Testis (tissue), 3 donors: Measurements from ENCODE around the gene OR4K2. TPM values are rescaled to one million over a fixed set of nuclear protein-coding genes. Genes with fewer than 3 reads are reported as not detected.

ENCODE experiments used
- DNase-seq: peaks from one replicate; pipeline ENCODE4 v3.0.0-alpha.2; 2019
- H3K27ac ChIP-seq, 2 donors: fragments of 200-600 bp; sonication (generic); one replicate each; pipeline ENCODE4 v1.5.1; 2019
- H3K27me3 ChIP-seq: fragments of 200-600 bp; sonication (generic); one replicate; pipeline ENCODE4 v1.5.1; 2019
- H3K36me3 ChIP-seq: fragments of 200-600 bp; sonication (generic); one replicate; pipeline ENCODE4 v1.5.1; 2017; ENCODE audit warnings: low read depth; ENCODE audit errors: missing control alignments
- H3K4me1 ChIP-seq: fragments of 200-600 bp; sonication (generic); one replicate; pipeline ENCODE4 v1.5.1; 2019
- H3K4me3 ChIP-seq, 2 donors: fragments of 200-600 bp; sonication (generic); one replicate each; pipeline ENCODE4 v1.5.1; 2017 to 2019
- H3K9me3 ChIP-seq: fragments of 200-600 bp; sonication (generic); one replicate; pipeline ENCODE4 v1.5.1; 2017
- CTCF ChIP-seq, 3 experiments: fragments of 450-650 bp in 2 of 3; fragments of 200-600 bp in 1 of 3; sonication (generic) in 1 of 3; IDR thresholded peaks; one replicate each; pipeline ENCODE4 v1.5.1; 2016 to 2019; ENCODE audit warnings: antibody characterized with exemption in 3 of 3, mild to moderate bottlenecking in 2 of 3, moderate library complexity in 1 of 3
- POLR2A ChIP-seq: fragments of 450-650 bp; IDR thresholded peaks from one replicate; pipeline ENCODE4 v1.6.1; 2017; ENCODE audit warnings: antibody characterized with exemption, mild to moderate bottlenecking, moderate library complexity
- WGBS, 2 donors: methylation state at CpG; one replicate each; pipeline ENCODE4 v1.1.5; 2018; 5-methylcytosine and 5-hydroxymethylcytosine counted together
- intact Hi-C: fragments of 100-400 bp; cut with DNase I; formaldehyde crosslinking; loops from one replicate; pipeline ENCODE4 v1.15.1; 2023; ENCODE audit warnings: low total_unique reads
- polyA plus RNA-seq: library from polyadenylated mRNA; stranded (reverse); fragments of 350-450 nt; fragmentation: Illumina TruSeq; extraction: RNeasy Lipid Tissue Mini Kit (QIAGEN cat#74804); gene quantifications from one replicate; pipeline ENCODE4 v1.2.3, GENCODE V29; 2014; ENCODE audit warnings: low read depth, low replicate concordance; ENCODE audit not compliant: insufficient read depth
- total RNA-seq, 2 donors: library from RNA; depleted of rRNA; stranded (reverse); fragments of >200 nt; gene quantifications; one replicate each; pipeline ENCODE4 v1.2.3, GENCODE V29; 2016

OR4K2 gene
- total and polyA plus RNA-seq, 3 donors from 2014 or later: 0.12 TPM; not detected in 2

- intact Hi-C loops: no loop called here
- no peak for DNase-seq
- TF ChIP-seq POLR2A (no peak), CTCF (IDR thresholded peaks at IDR 0.05) (no peak)
- Histone ChIP-seq H3K4me3 (no peak overlapping the region), H3K36me3 (no peaks in the 10 kb centered on the region), H3K9me3 (no peaks in the 10 kb centered on the region), H3K27ac (no peak overlapping the region), H3K4me1 (no peaks in the 10 kb centered on the region), H3K27me3 (no peaks in the 10 kb centered on the region)
- WGBS, 2 donors: 70 to 75% methylated on average over 3 of the region's 3 CpGs
Measured at GRCh38 chr14:19900999-19901398, 26.1 kb downstream of the OR4K2 start.

DNA sequence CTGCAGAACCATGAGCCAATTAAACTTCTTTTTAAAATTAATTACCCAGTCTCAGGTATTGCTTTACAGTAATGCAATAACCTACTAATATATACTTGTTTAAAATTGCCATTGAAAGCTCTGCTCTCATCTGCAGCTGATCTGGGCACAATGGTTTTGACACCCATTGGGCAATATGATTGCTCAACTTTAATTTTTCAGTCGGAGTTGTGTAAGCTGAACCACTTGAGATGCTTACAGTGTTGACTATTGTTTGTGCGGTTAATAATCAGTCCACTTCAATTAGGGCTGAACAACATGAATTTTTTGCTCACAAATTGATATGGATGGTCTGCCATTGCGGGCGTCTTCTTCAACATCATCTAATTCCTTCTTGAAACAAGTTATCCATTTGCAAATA is 27.5 kb downstream of the OR4K2 start:
- H3K36me3 ChIP-seq: no peaks in the 10 kb centered on the region
- no peak overlapping the region for H3K27ac ChIP-seq
- H3K4me1 ChIP-seq: no peaks in the 10 kb centered on the region
- intact Hi-C loops: no loop called here
- no peaks in the 10 kb centered on the region for H3K9me3 ChIP-seq
- 80 to 86% methylated on average over 4 of the region's 4 CpGs for WGBS, 2 donors
- H3K27me3 ChIP-seq: no peaks in the 10 kb centered on the region
- no peak for DNase-seq
- H3K4me3 ChIP-seq: no peak overlapping the region
- TF ChIP-seq POLR2A: no peak

- no peak overlapping the region for H3K27ac ChIP-seq
- no peak for DNase-seq
- H3K27me3 ChIP-seq: no peaks in the 10 kb centered on the region
- H3K4me3 ChIP-seq: no peak overlapping the region
- no peak for TF ChIP-seq CTCF (IDR thresholded peaks at IDR 0.05)
- no peak for TF ChIP-seq POLR2A
- no peaks in the 10 kb centered on the region for H3K4me1 ChIP-seq
- H3K9me3 ChIP-seq: no peaks in the 10 kb centered on the region
- intact Hi-C loops: no loop called here
- no peaks in the 10 kb centered on the region for H3K36me3 ChIP-seq
Measured at GRCh38 chr14:19906665-19907064, 31.7 kb downstream of the OR4K2 start.

- intact Hi-C loops: no loop called here
- H3K36me3 ChIP-seq: no peaks in the 10 kb centered on the region
- TF ChIP-seq CTCF (IDR thresholded peaks at IDR 0.05) (no peak), POLR2A (no peak)
- H3K9me3 ChIP-seq: no peaks in the 10 kb centered on the region
- no peak overlapping the region for H3K27ac ChIP-seq
- WGBS, 2 donors: 49 to 77% methylated on average over 3 of the region's 3 CpGs
- no peaks in the 10 kb centered on the region for H3K4me1 ChIP-seq
- H3K27me3 ChIP-seq: no peaks in the 10 kb centered on the region
- no peak for DNase-seq
- H3K4me3 ChIP-seq: no peak overlapping the region
Measured at GRCh38 chr14:19911114-19911513, 36.2 kb downstream of the OR4K2 start.

GRCh38 chr14:19917243-19917642 is 42.3 kb downstream of the OR4K2 start:
- Histone ChIP-seq H3K36me3 (no peaks in the 10 kb centered on the region), H3K27me3 (no peaks in the 10 kb centered on the region), H3K27ac (no peak overlapping the region), H3K9me3 (no peaks in the 10 kb centered on the region), H3K4me1 (no peaks in the 10 kb centered on the region), H3K4me3 (no peak overlapping the region)
- intact Hi-C loops: no loop called here
- 63 to 74% methylated on average over 3 of the region's 3 CpGs for WGBS, 2 donors
- TF ChIP-seq CTCF (IDR thresholded peaks at IDR 0.05) (no peak), POLR2A (no peak)
- DNase-seq: no peak
